Heart left ventricle (tissue), 16 donors: ENCODE measurements around the gene LEMD1. TPM values are rescaled to one million over a fixed set of nuclear protein-coding genes. Genes with fewer than 3 reads are reported as not detected.

Source experiments
- ATAC-seq, 4 donors: fragments of 200-7000 bp; cut with Tn5 transposase; one replicate each; pipeline ENCODE4 v1.9.1; 2020 to 2022; ENCODE audit warnings: moderate library complexity in 4 of 4, mild to moderate bottlenecking in 3 of 4, moderate number of reproducible peaks in 1 of 4
- DNase-seq, 5 donors: peaks; one replicate each; pipeline ENCODE4 v3.0.0-alpha.2; 2020
- H3K27ac ChIP-seq, 12 donors: fragments of 200-600 bp; sonication (generic) in 4 of 12; one replicate each; pipeline versions ENCODE4 v1.5.0 to v1.8.0; 2016 to 2022; ENCODE audit warnings: mild to moderate bottlenecking in 2 of 12
- H3K27me3 ChIP-seq, 9 donors: fragments of 200-600 bp; sonication (generic) in 2 of 9; one replicate each; pipeline versions ENCODE4 v1.5.1 to v1.8.0; 2016 to 2022; ENCODE audit warnings: mild to moderate bottlenecking in 3 of 9
- H3K36me3 ChIP-seq, 9 donors: fragments of 200-600 bp; sonication (generic) in 2 of 9; one replicate each; pipeline versions ENCODE4 v1.5.0 to v1.8.0; 2018 to 2022; ENCODE audit warnings: mild to moderate bottlenecking in 2 of 9
- H3K4me1 ChIP-seq, 12 donors: fragments of 200-600 bp; sonication (generic) in 4 of 12; one replicate each; pipeline versions ENCODE4 v1.5.0 to v1.8.0; 2016 to 2022; ENCODE audit warnings: mild to moderate bottlenecking in 3 of 12
- H3K4me3 ChIP-seq, 12 donors: fragments of 200-600 bp; sonication (generic) in 4 of 12; one replicate each; pipeline versions ENCODE4 v1.5.0 to v1.8.0; 2017 to 2022; ENCODE audit warnings: mild to moderate bottlenecking in 9 of 12, moderate library complexity in 4 of 12
- H3K9me3 ChIP-seq, 12 donors: fragments of 200-600 bp; sonication (generic) in 4 of 12; one replicate each; pipeline versions ENCODE4 v1.5.0 to v1.8.0; 2016 to 2022; ENCODE audit warnings: mild to moderate bottlenecking in 1 of 12
- POLR2A ChIP-seq, 2 donors: fragments of 450-650 bp; IDR thresholded peaks; one replicate each; pipeline ENCODE4 v1.6.1; 2017; ENCODE audit warnings: antibody characterized with exemption in 2 of 2, mild to moderate bottlenecking in 2 of 2, moderate library complexity in 2 of 2
- WGBS, 4 donors: extraction: QIAGEN DNeasy Blood & Tissue Kit in 2 of 4; methylation state at CpG; one replicate each; pipeline versions ENCODE4 v1.1.5 to v1.1.7; 2013 to 2018; 5-methylcytosine and 5-hydroxymethylcytosine counted together
- intact Hi-C, 10 donors: fragments of 100-400 bp; cut with DNase I; formaldehyde crosslinking; loops; one replicate each; pipeline versions ENCODE4 v1.11.1 to v1.14.2; 2022
- polyA plus RNA-seq, 2 donors: library from polyadenylated mRNA; stranded (reverse); fragments of 200-250 nt; gene quantifications; one replicate each; pipeline ENCODE4 v1.2.3, GENCODE V29; 2013
- total RNA-seq, 9 donors: library from RNA; depleted of rRNA in 2 of 9; stranded (reverse); fragments of >200 nt in 2 of 9; fragmentation: NEBNext Ultra II Directional in 3 of 9; extraction: Animal tissue kit (Norgen Biotek cat#: 25700) in 3 of 9; gene quantifications; one replicate each; pipeline versions ENCODE4 v1.1.0 to v1.2.4, GENCODE V29; 2016 to 2023
- TF ChIP-seq, protein P1 (sequence below), 12 donors: fragments of 200-600 bp; sonication (generic) in 4 of 12; IDR thresholded peaks; one replicate each; pipeline versions ENCODE4 v1.5.0 to v1.8.0; 2018 to 2022; ENCODE audit warnings: antibody characterized with exemption in 12 of 12, mild to moderate bottlenecking in 5 of 12
- donor health status: ischemic (EF 13 %, LVEDD 7.1; RV severe dilation, severe dysfunction).
- donor health status: healthy with polysubstance abuse.
- donor health status: DM: no; HTN: yes; CAD: no.
- donor health status: DM: no; HTN: no; CAD: no.
- donor health status: ischemic (EF 25% LVEDD 6.9; RV normal size, moderate dysfunction).
- donor health status: ischemic (EF 25% LVEDD 5.7; RV mildly dilated, moderate dysfunction).
- donor health status: healthy.
- donor health status: DM: yes; HTN: yes; CAD: no.
- donor health status: ischemic (EF 35%, LVEDD 5.7; RV mildly dilated, moderate dysfunction).
- donor health status: nonischemic (EF 11% LVEDD 7.7; RV severe dilation, severe dysfunction).
- donor health status: DM: yes; HTN: yes; CAD: no.
- donor health status: PGD.
- donor health status: ischemic (EF 29% LVEDD 5.4; RV normal size, mild dysfunction).
- donor health status: nonischemic (EF 23%, LVEDD 6.1; RV moderate dilation, normal function).

The LEMD1 gene
- total and polyA plus RNA-seq, 11 donors, result 2.5 TPM; not detected in 10

DNA sequence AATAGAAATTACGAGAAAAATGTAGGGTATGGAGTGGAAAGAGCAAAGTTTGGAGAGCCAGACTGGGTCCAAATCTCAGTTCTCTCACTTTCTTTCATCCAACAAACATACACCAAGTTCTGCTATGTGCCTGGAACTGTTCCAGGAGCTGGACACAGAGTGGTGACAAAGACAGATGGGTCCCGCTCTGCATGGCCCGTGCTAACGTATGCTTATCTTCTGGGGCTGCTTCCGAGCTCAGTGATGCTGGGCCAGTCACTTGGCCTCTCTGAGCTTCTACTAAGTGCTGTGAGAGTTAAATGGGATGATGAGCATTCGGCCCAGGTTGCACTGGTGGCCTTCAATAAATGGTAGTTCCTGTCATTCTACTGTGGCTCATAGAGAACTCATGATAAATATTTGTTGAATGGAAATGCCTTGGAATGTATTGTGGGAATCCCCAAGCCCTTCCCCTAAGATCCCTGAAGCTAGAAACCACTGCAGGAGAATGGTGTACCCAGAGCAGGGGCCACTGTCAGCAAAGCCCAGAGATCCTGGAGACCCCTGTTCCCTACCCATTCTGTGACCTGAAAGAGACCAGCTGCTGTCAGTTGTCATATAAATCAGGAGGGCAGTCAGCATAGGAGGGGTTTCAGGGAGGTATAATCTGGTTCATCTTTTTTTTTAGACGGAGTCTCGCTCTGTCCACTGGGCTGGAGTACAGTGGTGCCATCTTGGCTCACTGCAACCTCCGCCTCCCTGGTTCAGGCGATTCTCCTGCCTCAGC lies 3.8 kb downstream of the LEMD1 start:
- 66 to 77% (median 74%) methylated on average over 10 of the region's 10 CpGs for WGBS, 4 donors
- no peak for ATAC-seq
- intact Hi-C loops, result no loop called here

DNA sequence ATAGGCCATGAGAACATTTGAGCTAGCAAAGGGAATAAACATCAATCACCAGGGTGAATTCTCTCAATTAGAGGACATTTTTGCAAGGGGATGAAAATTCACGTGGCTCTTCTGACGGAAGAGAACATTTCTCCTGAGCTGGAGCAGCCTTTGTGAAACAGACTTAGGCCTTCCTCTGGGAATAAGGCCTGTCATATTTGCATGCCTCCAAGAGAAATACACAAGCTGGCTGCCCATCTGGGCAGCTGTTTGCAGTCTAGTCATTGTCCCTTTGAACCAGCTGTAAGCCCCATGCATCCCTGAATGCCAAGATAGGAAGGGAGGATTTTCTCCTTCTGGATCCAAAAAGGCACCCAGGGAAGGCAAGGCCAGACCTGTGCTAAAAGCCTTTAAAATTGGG lies 5.5 kb downstream of the LEMD1 start:
- Histone ChIP-seq H3K4me1 (peaks cover 0 to 19% (median 2%) of the 10 kb centered on the region in 12 donors), H3K9me3 (no peaks in the 10 kb centered on the region), H3K27me3 (no peaks in the 10 kb centered on the region), H3K4me3 (no peak overlapping the region), H3K27ac (peak overlapping the region in 3 of 12 donors; percentile 20 to 47 (median 24)), H3K36me3 (no peaks in the 10 kb centered on the region)
- intact Hi-C loops, result no loop called here
- WGBS, 4 donors, result 57 to 76% (median 72%) methylated on average over 2 of the region's 2 CpGs
- DNase-seq, result peak in 1 of 5 donors; percentile 37
- TF ChIP-seq, protein P1, sequence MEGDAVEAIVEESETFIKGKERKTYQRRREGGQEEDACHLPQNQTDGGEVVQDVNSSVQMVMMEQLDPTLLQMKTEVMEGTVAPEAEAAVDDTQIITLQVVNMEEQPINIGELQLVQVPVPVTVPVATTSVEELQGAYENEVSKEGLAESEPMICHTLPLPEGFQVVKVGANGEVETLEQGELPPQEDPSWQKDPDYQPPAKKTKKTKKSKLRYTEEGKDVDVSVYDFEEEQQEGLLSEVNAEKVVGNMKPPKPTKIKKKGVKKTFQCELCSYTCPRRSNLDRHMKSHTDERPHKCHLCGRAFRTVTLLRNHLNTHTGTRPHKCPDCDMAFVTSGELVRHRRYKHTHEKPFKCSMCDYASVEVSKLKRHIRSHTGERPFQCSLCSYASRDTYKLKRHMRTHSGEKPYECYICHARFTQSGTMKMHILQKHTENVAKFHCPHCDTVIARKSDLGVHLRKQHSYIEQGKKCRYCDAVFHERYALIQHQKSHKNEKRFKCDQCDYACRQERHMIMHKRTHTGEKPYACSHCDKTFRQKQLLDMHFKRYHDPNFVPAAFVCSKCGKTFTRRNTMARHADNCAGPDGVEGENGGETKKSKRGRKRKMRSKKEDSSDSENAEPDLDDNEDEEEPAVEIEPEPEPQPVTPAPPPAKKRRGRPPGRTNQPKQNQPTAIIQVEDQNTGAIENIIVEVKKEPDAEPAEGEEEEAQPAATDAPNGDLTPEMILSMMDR (IDR thresholded peaks at IDR 0.05), result no peak
- TF ChIP-seq POLR2A (IDR thresholded peaks at IDR 0.05), result no peak
- ATAC-seq, result peak; percentile 26 to 71 (median 58)

More for the DNA sequence above, 3.8 kb downstream of the LEMD1 start:
- H3K36me3 ChIP-seq, result no peaks in the 10 kb centered on the region
- H3K9me3 ChIP-seq, result no peaks in the 10 kb centered on the region
- H3K4me3 ChIP-seq, result no peak overlapping the region
- no peak overlapping the region for H3K27ac ChIP-seq
- TF ChIP-seq, protein P1 (IDR thresholded peaks at IDR 0.05), result no peak
- TF ChIP-seq POLR2A (IDR thresholded peaks at IDR 0.05), result no peak
- no peak for DNase-seq
- H3K27me3 ChIP-seq, result no peaks in the 10 kb centered on the region
- H3K4me1 ChIP-seq, result peaks cover 0 to 27% (median 5%) of the 10 kb centered on the region in 12 donors

DNA sequence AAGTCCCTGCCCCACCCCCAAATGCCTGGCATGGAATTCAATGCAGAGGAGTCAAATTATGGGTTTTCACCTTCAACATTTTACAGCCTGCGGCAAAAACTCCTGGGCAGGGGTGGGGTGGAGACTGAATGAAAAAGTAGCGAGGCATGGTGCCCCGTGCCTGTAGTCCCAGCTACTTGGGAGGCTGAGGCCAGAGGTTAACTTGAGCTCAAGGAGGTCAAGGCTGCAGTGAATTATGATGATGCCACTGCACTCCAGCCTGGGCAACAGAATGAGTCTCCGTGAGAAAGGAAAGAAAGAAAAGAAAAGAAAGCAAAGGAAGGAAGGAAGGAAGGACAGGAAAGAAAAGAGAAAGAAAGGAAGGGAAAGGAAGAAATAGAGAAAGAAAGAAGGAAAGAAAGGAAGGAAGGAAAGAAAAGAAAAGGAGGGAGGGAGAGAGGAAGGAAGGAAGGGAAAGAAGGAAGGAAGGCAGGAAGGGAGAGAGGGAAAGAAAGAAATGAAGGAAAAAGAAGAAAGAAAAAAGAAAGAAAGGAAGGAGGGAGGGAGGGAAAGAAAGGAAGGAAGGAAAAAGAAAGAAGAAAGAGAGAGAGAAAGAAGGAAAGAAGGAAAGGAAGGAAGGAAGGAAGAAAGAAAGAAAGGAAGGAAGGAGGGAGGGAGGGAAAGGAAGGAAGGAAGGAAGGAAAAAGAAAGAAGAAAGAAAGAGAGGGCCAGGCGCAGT lies 11.1 kb downstream of the LEMD1 start:
- WGBS, 4 donors, result 83 to 89% (median 85%) methylated on average over 5 of the region's 5 CpGs

More for the DNA sequence above, 11.1 kb downstream of the LEMD1 start:
- H3K36me3 ChIP-seq, result no peaks in the 10 kb centered on the region
- no peak overlapping the region for H3K27ac ChIP-seq
- no peaks in the 10 kb centered on the region for H3K9me3 ChIP-seq
- peaks cover 0 to 5% (median 0%) of the 10 kb centered on the region in 12 donors for H3K4me1 ChIP-seq
- no peak for TF ChIP-seq POLR2A (IDR thresholded peaks at IDR 0.05)
- TF ChIP-seq, protein P1 (IDR thresholded peaks at IDR 0.05), result no peak
- H3K27me3 ChIP-seq, result peaks cover 0 to 6% (median 0%) of the 10 kb centered on the region in 9 donors
- DNase-seq, result no peak
- H3K4me3 ChIP-seq, result no peak overlapping the region
- intact Hi-C loops, result no loop called here
- no peak for ATAC-seq
